Measurements from ENCODE around the gene RFNG.

RFNG gene

DNA sequence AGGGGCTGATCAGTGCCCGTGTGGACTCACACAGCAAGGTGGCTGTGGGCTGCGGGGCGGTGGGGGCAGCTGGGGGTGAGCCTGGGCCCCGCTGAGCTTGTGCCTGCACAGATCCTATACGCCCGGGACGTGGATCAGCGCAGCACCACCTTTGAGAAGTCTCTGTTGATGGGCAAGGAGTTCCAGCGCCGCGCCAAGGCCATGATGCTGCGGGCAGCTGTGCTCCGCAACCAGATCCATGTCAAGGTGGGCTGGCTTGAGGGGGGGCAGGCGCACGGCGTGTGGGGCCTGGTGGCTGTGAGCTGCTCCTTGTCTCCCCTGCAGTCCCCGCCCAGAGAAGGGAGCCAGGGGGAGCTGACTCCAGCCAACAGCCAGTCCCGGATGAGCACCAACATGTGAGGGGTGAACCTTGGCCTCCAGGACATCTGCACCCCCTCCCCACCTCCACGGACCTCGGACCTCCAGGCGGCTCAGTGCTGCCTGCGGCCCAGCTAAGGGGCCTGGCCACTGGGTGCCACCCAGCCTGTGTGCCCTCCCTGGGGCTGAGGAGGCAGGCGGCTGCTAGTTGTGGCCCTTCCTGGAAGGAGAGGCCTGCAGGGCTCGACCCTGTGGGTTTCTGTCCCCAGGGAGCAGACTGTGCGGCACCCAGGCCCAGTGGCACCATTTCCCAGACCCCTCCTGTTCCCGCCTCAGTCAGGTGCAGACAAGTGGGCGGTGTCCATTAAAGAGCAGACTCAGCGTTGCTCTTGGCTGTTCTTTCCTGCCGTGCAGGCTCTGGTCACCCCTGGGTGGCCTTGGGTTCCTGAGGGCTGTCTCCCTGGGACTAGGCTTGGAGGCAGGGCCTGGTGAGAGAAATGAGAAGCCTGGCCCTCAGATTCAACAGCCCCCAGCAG lies 5.4 kb upstream of the RFNG start:
- DNase-seq = no peak

- no peak for DNase-seq
Measured at GRCh38 chr17:82055965-82056728, 4.5 kb upstream of the RFNG start.

- DNase-seq = no peak
Measured at GRCh38 chr17:82055023-82055964, 3.7 kb upstream of the RFNG start.

- no peak for DNase-seq
Measured at GRCh38 chr17:82054351-82055022, 2.9 kb upstream of the RFNG start.

DNA sequence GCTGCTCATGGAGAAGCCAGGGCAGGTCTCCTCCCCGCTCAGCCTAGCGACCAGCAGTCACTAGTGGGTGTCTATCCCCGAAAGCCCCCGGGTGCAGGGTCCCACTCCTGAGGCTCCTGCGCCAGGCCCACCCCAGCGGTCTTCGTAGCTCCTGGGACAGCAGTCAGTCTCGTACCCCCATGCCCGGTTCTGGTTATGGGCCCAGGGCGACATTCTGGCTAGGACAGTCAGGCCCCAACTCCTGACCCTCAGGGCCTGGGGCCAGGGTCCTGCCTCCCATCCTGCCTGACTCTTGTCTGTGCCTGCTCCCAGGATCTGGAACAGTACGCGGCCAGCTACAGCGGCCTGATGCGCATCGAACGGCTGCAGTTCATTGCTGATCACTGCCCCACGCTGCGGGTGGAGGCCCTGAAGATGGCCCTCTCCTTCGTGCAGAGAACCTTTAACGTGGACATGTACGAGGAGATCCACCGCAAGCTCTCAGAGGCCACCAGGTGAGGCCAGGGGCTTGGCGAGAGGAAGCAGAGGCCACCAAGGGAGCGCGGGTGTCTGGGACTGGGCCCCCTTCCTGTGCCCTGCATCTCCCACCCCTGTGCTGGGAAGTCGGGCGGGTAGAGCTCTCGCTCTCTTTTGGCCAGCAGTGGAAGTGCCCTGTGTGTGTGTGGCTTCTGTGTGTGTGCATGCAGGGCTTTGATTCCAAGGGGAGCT lies 2.1 kb upstream of the RFNG start:
- no peak for DNase-seq

DNA sequence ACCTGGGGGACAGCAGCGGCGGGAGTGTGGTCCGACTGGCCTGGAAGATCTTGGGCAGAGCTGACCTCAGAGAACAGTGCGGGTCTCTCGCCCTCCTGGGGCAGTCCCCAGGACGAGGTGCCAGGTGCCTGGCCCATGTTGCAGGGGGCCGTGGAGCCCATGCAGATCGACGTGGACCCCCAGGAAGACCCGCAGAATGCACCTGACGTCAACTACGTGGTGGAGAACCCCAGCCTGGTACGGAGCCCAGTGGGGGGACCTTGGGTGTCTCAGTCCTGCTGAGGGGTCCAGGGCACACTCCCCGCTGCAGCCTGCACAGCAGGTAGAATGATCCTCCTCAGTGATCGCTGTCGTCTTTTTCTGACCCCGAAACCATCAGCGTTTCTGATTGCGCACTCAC lies 1.5 kb upstream of the RFNG start:
- no peak for DNase-seq

GRCh38 chr17:82052638-82053059 lies 1.0 kb upstream of the RFNG start:
- DNase-seq = no peak

- no peak for DNase-seq
Measured at GRCh38 chr17:82050761-82051641, 610 bp downstream of the RFNG start.

DNA sequence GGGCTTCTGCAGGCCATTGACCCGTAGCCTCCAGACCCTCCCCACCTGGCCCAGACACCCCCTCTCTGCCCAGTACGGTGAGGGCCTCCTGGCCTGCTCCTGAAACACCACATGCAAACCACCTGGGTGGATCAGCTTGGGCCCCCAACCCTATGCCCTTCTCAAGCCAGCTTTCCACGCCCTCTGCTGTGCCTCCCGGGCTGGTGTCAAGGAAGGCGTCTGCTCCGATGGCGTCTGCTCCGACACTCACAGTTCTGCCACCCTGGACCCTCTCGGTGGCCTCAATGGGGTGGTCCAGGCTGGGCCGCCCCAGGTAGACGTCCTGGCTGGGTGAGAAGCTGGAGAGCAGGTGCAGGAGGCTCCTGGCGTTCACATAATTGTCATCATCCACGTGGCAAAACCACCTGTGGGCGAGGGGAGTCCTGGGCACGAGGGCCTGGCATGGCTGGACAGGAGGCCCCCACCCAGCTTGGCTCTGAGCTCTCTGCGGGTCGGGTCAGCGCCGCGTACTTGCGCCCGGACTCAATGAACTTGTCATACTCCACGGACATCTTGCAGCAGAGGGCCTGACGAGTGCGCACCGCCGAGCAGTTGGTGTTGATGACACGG lies 1.4 kb downstream of the RFNG start:
- DNase-seq = no peak

GRCh38 chr17:82049521-82049971 lies 2.1 kb downstream of the RFNG start:
- no peak for DNase-seq

DNA sequence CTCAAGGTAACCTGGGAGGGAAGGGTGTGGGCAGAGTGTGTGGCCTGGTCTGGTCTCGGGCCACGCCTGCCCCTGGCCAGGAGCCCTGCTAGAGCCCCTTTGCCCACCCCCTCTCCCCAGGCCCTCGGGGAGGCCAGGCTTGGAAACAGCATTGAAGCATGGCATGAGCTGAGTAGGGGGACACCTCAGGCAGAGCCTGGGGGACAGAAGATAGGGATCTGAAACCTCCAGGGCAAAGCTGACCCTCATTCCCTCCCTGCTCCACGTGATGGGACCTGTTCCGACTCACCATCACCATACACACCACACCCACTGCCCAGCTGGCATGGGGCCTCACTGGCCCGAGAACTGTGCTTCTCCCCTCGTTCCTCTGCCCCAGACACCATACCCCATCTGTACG lies 2.5 kb downstream of the RFNG start:
- DNase-seq = no peak

DNA sequence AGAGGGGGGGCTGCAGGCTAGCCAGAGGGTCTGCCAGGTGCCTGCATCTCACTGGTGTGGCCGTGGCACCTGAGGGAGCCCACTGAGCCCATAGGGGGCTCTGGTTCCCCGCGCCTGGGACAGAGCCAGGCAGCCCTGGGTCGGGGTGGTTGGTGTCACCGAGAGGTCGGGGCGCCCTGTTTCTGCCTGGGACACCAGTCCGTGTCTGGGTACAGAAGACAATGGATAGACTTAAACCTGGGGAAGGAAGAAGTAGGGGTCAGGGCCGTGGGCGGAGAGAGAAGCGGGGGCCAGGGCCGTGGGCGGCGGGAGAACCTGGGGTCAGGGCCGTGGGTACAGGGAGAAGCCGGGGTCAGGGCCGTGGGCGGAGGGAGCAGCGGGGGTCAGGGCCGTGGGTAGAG lies 3.0 kb downstream of the RFNG start:
- no peak for DNase-seq

- no peak for DNase-seq
Measured at GRCh38 chr17:82047914-82048570, 3.6 kb downstream of the RFNG start.

- no peak for DNase-seq
Measured at GRCh38 chr17:82047379-82047778, 4.2 kb downstream of the RFNG start.

GRCh38 chr17:82046903-82047302 lies 4.7 kb downstream of the RFNG start:
- no peak for DNase-seq

- DNase-seq = no peak
Measured at GRCh38 chr17:82045936-82046484, 5.6 kb downstream of the RFNG start.

- DNase-seq = no peak
Measured at GRCh38 chr17:82043507-82043906, 8.1 kb downstream of the RFNG start.

GRCh38 chr17:82042649-82043048 lies 9.0 kb downstream of the RFNG start:
- DNase-seq = no peak

GRCh38 chr17:82041144-82041814 lies 10.3 kb downstream of the RFNG start:
- DNase-seq = no peak

All from activated CD4-positive, CD25-positive, alpha-beta regulatory T cell treated with anti-CD3 and anti-CD28 coated beads, Interleukin-2, amount 50 U/mL, for 72 hours (primary cell).